T-helper 1 cell treated with Interleukin-12 subunit alpha and Interleukin-12 subunit beta and Interleukin-4 antibody, amounts not matched to agents 30 ng/mL and 1 ng/mL, for 36 hours (primary cell): Measurements from ENCODE around the gene HBB. TPM values are rescaled to one million over a fixed set of nuclear protein-coding genes. Genes with fewer than 3 reads are reported as not detected.
"Not testable (repeated sequence)": the region's sequence is repeated elsewhere in the genome, so short reads cannot be mapped to it uniquely, and the experiment has no call there.

Source experiments
- intact Hi-C: fragments of 100-400 bp; cut with micrococcal nuclease; formaldehyde crosslinking; loops from one replicate; pipeline ENCODE4 v1.15.1; 2024
- total RNA-seq: library from RNA; stranded (reverse); gene quantifications from 2 replicates; pipeline ENCODE4 v1.2.3, GENCODE V29; 2022

Gene HBB
- not detected in 2 replicates for total RNA-seq

GRCh38 chr11:5226732-5227310, at the start of gene HBB:
Gene HBB, minus strand, starts transcription at chr11:5227071. Its CDS starts 50 bp downstream, at chr11:5227021.
- intact Hi-C loops = no loop called here

GRCh38 chr11:5275369-5276110, 48.7 kb upstream of the HBB start:
- intact Hi-C loops = no loop called here

DNA sequence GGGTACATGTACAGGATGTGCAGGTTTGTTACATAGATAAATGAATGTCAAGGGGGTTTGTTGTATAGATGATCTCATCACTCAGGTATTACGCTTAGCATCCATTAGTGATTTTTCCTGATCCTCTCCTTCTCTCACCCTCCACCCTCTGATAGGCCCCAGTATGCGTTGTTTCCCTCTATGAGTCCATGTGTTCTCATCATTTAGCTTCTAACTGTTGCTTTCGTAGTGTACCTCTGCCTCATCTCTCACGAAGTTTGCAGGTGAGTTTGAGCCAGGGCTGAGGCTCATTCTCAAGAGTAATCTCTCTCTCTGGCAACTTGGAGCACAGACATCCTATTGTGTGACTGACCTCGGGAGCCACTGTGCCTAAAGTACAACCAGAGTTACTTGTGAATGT, 47.5 kb upstream of the HBB start:
- intact Hi-C loops = no loop called here

GRCh38 chr11:5272395-5273017, 45.6 kb upstream of the HBB start:
- intact Hi-C loops = no loop called here

DNA sequence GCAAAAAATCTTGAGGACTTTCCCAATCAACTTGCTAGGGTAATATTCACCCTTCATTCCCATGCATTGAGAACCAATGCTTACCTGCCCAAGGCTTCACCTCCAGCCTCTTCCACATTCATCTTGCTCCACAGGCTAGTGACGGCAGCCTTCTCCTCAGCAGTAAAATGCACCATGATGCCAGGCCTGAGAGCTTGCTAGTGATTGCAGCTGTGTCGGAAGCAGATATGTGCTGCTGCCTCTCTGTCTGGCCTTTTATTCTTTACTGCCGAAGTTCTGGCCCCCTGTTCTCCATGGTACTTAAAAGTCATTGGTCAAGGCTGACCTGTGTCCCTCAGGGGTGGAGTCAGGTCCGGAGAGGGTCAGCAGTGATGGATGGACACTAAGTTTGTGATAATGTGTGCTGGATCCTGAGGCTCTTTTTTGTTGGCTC, 42.9 kb upstream of the HBB start, which contains the start of gene HBE1:
TSS of gene HBE1 (minus strand) at position 231 of the 433 bp plus-strand sequence. CDS start at position 176, 55 bp downstream.
- intact Hi-C loops = no loop called here

GRCh38 chr11:5267033-5267563, 40.2 kb upstream of the HBB start:
- intact Hi-C loops = no loop called here

DNA sequence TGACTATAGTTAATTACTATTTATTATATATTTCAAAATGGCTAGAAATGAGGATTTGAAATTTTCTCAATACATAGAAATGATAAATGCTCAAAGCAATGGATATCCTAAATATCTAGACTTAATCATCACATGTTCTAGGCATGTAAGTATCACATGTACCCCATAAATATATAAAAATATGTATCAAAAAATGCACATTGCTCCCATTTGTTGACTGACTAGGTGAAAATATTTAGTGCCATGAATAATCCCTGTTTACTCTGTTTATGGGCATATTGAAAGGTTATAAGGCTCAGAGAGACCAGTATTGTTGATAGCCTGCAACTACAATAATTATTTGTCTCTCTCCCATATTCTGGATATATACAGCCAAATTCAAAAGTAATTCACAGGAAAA, 39.7 kb upstream of the HBB start:
- intact Hi-C loops = no loop called here

GRCh38 chr11:5265832-5266231, 39.0 kb upstream of the HBB start:
- intact Hi-C loops = no loop called here

- intact Hi-C loops = no loop called here
Observed at GRCh38 chr11:5258543-5259262, 31.8 kb upstream of the HBB start.

GRCh38 chr11:5257296-5257695, 30.4 kb upstream of the HBB start:
- intact Hi-C loops = no loop called here

DNA sequence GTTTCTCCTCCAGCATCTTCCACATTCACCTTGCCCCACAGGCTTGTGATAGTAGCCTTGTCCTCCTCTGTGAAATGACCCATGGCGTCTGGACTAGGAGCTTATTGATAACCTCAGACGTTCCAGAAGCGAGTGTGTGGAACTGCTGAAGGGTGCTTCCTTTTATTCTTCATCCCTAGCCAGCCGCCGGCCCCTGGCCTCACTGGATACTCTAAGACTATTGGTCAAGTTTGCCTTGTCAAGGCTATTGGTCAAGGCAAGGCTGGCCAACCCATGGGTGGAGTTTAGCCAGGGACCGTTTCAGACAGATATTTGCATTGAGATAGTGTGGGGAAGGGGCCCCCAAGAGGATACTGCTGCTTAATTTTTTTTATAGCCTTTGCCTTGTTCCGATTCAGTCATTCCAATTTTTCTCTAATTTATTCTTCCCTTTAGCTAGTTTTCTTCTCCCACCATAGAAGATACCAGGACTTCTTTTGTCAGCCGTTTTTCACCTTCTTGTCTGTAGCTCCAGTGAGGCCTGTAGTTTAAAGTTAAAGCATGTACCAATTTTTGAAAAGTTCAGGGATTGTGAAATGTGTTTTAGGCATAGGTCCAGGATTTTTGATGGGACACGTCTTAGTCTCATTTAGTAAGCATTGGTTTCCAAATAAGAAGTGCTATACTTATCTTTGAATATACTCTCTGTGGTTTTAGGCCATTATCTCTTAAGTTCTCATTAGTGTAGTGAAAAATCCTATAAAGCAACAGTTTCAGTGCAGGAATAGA, 28.0 kb upstream of the HBB start, which contains the start of gene HBG2:
TSS of gene HBG2 (minus strand) at position 136 of the 768 bp plus-strand sequence. CDS start at position 83, 53 bp downstream.
- intact Hi-C loops = not testable (repeated sequence)

- intact Hi-C loops = not testable (repeated sequence)
Observed at GRCh38 chr11:5254023-5254422, 27.2 kb upstream of the HBB start.

DNA sequence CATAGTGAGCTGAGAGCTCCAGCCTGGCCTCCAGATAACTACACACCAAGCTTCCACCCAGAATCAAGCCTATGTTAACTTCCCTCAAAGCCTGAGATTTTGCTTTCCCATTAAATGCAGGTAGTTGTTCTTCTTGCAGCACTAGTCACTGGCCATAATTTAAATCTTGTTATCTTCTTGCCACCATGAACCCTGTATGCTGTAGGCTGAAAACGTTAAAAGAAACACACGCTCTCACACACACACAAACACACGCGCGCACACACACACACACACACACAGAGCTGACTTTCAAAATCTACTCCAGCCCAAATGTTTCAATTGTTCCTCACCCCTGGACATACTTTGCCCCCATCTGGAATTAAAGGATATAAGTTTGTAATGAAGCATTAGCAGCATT, 26.6 kb upstream of the HBB start:
- intact Hi-C loops = not testable (repeated sequence)

DNA sequence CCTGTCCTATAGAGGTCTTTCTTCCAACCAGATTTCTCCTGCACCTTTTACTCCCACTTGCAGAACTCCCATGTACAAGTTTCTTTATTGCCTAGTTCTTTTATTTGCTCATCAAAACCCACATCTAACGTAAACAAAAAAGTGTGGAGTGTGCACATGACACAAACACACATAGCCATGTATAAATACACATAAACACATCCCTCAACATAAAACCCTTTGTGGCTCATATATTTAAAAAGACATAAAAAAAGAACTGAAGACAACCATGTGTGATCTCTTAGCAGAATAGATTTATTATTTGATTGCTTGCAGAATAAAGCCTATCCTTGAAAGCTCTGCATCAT, 26.0 kb upstream of the HBB start:
- intact Hi-C loops = no loop called here

GRCh38 chr11:5252192-5252918, 25.5 kb upstream of the HBB start:
- intact Hi-C loops = no loop called here

DNA sequence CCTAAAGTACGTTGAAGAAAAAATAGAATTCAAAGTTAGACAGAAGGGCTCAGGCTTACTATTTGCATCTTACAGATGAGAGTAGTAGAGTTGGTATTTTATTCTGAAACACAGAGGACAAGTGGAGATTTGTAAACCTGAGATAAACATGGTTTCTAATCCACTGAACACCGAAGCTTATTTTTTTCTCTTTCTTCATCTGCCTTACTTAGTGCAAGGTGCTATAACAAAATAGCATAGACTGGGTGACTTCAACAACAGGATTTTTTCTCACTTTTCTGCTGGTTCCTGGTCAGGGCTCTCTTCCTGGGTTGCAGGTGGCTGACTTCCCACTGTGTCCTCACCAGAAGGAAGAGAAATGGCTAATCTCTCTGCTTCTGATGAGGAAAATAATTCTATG, 24.9 kb upstream of the HBB start:
- intact Hi-C loops = no loop called here

GRCh38 chr11:5250543-5251204, 23.8 kb upstream of the HBB start:
- intact Hi-C loops = no loop called here

DNA sequence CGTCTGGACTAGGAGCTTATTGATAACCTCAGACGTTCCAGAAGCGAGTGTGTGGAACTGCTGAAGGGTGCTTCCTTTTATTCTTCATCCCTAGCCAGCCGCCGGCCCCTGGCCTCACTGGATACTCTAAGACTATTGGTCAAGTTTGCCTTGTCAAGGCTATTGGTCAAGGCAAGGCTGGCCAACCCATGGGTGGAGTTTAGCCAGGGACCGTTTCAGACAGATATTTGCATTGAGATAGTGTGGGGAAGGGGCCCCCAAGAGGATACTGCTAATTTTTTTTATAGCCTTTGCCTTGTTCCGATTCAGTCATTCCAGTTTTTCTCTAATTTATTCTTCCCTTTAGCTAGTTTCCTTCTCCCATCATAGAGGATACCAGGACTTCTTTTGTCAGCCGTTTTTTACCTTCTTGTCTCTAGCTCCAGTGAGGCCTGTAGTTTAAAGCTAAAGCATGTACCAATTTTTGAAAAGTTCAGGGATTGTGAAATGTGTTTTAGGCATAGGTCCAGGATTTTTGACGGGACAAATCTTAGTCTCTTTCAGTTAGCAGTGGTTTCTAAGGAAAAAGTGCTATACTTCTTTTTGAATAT, 23.0 kb upstream of the HBB start, which contains the start of gene HBG1:
TSS of gene HBG1 (minus strand) at position 51 of the 590 bp plus-strand sequence. CDS start 53 bp downstream, outside the sequence.
- intact Hi-C loops = not testable (repeated sequence)

DNA sequence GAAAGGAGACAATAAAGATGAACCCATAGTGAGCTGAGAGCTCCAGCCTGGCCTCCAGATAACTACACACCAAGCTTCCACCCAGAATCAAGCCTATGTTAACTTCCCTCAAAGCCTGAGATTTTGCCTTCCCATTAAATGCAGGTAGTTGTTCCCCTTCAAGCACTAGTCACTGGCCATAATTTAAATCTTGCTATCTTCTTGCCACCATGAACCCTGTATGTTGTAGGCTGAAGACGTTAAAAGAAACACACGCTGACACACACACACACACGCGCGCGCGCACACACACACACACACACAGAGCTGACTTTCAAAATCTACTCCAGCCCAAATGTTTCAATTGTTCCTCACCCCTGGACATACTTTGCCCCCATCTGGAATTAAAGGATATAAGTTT, 21.6 kb upstream of the HBB start:
- intact Hi-C loops = not testable (repeated sequence)
